Measurements from ENCODE around the gene FAF1.
A peak's percentile ranks its signal among the peaks of the same experiment; 100 is the strongest.
"Not testable (repeated sequence)": the region's sequence is repeated elsewhere in the genome, so short reads cannot be mapped to it uniquely, and the experiment has no call there.

The FAF1 gene

GRCh38 chr1:50934838-50935237 lies 25.2 kb downstream of the FAF1 start:
- TF ChIP-seq, protein P1, sequence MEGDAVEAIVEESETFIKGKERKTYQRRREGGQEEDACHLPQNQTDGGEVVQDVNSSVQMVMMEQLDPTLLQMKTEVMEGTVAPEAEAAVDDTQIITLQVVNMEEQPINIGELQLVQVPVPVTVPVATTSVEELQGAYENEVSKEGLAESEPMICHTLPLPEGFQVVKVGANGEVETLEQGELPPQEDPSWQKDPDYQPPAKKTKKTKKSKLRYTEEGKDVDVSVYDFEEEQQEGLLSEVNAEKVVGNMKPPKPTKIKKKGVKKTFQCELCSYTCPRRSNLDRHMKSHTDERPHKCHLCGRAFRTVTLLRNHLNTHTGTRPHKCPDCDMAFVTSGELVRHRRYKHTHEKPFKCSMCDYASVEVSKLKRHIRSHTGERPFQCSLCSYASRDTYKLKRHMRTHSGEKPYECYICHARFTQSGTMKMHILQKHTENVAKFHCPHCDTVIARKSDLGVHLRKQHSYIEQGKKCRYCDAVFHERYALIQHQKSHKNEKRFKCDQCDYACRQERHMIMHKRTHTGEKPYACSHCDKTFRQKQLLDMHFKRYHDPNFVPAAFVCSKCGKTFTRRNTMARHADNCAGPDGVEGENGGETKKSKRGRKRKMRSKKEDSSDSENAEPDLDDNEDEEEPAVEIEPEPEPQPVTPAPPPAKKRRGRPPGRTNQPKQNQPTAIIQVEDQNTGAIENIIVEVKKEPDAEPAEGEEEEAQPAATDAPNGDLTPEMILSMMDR (IDR thresholded peaks at IDR 0.05; ENCODE audit: low read depth, low read length), result no peak
- DNase-seq (ENCODE audit: extremely low read depth, low read depth), result no peak

DNA sequence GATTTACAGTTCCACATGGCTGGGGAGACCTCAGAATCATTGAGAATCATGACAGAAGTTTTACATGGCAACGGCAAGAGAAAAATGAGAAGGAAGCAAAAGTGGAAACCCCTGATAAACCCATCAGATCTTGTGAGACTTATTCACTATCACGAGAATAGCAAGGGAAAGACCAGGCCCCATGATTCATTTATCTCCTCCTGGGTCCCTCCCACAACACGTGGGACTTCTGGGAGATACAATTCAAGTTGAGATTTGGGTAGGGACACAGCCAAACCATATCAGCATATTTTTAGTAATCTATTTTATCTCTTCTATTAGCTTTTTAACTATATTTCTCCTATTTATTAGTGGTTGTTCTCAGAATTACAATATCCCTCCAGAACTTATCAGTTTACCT lies 26.3 kb downstream of the FAF1 start:
- not testable (repeated sequence) for DNase-seq (ENCODE audit: extremely low read depth, low read depth)

GRCh38 chr1:50932043-50932442 lies 28.0 kb downstream of the FAF1 start:
- not testable (repeated sequence) for DNase-seq (ENCODE audit: extremely low read depth, low read depth)

DNA sequence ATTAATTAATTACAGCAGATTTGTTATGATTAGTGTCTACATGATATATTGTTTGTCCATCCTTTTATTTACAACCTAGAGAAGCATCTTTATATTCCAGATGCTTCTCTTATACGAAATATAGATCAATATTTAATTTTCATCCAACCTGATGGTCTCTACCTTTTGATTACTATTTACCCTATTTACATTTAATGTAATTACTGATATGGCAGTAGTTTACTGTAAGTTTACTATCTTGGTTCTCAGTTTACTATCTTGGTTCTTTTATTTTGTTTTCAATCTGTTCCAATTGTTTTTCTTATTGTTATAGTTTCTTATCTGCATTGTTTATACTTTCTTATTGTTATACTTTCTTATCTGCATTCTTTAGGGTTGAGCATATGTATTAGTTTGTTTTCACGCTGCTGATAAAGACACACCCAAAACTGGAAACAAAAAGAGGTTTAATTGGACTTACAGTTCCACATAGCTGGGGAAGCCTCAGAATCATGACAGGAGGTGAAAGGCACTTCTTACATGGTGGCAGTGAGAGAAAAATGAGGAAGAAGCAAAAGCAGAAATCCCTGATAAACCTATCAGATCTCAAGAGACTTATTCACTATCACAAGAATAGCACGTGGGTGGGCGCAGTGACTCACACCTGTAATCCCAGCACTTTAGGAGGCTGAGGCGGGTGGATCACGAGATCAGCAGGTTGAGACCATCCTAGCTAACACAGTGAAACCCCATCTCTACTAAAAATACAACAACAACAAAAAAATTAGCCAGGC lies 28.9 kb downstream of the FAF1 start:
- TF ChIP-seq, protein P1 (IDR thresholded peaks at IDR 0.05; ENCODE audit: low read depth, low read length), result no peak
- no peak for DNase-seq (ENCODE audit: extremely low read depth, low read depth)

- DNase-seq (ENCODE audit: extremely low read depth, low read depth), result no peak
- TF ChIP-seq, protein P1 (IDR thresholded peaks at IDR 0.05; ENCODE audit: low read depth, low read length), result no peak
These were observed 29.9 kb downstream of the FAF1 start for GRCh38 chr1:50930193-50930592.

GRCh38 chr1:50929376-50929958 lies 30.6 kb downstream of the FAF1 start:
- peak; percentile 12 for DNase-seq (ENCODE audit: extremely low read depth, low read depth)
- TF ChIP-seq, protein P1 (IDR thresholded peaks at IDR 0.05; ENCODE audit: low read depth, low read length), result peak; percentile 42

- no peak for DNase-seq (ENCODE audit: extremely low read depth, low read depth)
- TF ChIP-seq, protein P1 (IDR thresholded peaks at IDR 0.05; ENCODE audit: low read depth, low read length), result no peak
These were observed 36.5 kb downstream of the FAF1 start for GRCh38 chr1:50923564-50923963.

- TF ChIP-seq, protein P1 (IDR thresholded peaks at IDR 0.05; ENCODE audit: low read depth, low read length), result no peak
- DNase-seq (ENCODE audit: extremely low read depth, low read depth), result no peak
These were observed 39.0 kb downstream of the FAF1 start for GRCh38 chr1:50921029-50921428.
